Measurements from ENCODE around the gene HMGA1.

Gene HMGA1, protein sequence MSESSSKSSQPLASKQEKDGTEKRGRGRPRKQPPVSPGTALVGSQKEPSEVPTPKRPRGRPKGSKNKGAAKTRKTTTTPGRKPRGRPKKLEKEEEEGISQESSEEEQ

DNA sequence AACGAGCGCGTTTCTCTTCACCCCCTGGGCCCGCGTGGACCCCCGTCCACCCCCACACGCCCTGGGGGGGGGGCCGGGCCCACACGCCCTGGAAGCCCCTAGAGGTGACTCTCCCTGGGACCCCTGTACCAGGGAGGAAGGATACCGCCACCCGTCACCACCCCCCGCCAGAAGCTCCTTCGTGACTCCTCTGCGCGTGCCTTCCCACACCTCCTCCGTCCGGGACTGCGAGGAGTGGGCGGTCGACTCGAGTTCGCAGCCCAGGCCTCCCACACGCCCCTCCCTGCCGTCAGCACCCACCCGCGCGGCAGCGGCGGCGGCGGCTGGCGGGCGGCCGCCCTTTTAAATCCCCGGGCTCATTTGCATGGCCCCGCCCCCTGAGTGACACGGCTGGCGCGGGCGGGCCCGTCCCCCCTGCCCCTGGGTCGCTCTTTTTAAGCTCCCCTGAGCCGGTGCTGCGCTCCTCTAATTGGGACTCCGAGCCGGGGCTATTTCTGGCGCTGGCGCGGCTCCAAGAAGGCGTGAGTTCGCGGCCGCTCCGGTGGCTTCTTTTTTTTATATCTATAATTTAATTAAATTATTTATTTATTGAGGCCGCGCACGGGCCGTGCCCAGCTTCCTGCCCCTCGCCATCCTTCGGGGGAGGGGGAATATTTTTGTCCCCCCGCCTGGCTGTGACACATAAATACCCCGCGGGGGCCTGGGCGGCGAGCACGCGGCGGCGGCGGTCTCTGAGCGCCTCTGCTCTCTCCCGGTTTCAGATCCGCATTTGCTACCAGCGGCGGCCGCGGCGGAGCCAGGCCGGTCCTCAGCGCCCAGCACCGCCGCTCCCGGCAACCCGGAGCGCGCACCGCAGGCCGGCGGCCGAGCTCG, at the start of gene HMGA1:
TSS of gene HMGA1 (plus strand) at position 431 of the 873 bp plus-strand sequence. CDS start 3,908 bp downstream, outside the sequence.
- peak; percentile 83 for DNase-seq (ENCODE audit: low read depth)

DNA sequence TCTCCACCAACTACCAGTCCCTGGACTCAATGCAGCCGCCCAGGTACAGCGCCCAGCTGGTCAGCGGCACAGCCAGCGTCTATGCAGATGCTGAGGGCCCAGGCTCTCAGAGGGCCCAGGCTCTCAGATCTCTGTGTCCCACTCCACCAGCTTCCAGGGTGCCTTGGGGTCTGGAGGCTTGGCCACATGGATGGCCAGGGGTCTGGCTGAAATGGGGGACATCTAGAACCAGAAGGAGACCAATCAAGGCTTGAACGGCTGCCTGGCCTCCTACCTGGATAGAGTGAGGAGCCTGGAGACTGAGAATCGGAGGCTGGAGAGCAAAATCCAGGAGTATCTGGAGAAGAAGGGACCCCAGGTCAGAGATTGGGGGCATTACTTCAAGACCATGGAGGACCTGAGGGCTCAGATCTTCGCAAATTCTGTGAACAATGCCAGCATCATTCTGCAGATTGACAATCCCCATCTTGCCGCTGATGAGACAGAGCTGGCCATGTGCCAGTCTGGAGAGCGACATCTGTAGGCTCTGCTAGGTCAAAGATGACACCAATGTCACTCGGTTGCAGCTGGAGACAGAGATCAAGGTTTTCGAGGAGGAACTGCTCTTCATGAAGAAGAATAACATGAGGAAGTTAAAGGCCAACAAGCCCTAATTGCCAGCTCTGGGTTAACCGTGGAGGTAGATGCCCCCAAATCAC, 46.7 kb upstream of the HMGA1 start:
- peak; percentile 10 for DNase-seq (ENCODE audit: low read depth)

DNA sequence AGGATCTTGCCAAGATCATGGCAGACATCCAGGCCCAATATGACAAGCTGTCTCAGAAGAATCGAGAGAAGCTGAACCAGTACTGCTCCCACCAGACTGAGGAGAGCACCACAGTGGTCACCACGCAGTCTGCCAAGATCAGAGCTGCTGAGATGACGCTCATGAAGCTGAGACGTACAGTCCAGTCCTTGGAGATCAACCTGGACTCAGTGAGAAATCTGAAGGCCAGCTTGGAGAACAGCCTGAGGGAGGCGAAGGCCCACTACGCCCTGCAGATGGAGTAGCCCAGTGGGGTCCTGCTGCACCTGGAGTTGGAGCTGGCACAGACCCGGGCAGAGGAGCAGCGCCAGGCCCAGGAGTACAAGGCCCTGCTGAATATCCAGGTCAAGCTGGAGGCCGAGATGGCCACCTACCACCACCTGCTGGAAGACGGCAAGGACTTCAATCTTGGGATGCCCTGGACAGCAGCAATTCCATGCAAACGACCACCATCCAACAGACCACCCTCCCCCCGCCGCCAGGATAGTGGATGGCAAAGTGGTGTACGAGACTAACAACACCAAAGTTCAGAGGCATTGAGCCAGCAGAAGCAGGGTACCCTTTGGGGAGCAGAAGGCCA, 46.1 kb upstream of the HMGA1 start:
- no peak for DNase-seq (ENCODE audit: low read depth)

DNA sequence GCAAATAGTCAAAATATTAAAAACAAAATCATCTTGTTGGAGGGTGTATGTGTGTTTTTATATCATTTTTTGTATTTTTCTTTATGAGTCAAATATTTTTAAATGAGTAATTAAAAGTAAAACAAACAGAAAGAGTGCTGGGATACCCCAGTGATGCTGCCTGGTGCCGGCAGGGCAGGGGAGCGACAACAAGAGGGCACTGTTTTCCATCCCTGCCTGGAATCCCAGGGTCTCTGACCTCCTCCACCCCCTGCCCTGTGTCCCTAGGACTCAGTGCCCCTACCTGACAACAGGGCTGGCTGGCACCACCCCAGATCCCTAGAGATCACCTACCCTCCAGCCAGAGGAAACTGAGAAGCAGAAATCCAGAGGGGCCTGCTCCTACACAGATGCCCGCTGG, 41.9 kb upstream of the HMGA1 start:
- DNase-seq (ENCODE audit: low read depth): no peak

DNA sequence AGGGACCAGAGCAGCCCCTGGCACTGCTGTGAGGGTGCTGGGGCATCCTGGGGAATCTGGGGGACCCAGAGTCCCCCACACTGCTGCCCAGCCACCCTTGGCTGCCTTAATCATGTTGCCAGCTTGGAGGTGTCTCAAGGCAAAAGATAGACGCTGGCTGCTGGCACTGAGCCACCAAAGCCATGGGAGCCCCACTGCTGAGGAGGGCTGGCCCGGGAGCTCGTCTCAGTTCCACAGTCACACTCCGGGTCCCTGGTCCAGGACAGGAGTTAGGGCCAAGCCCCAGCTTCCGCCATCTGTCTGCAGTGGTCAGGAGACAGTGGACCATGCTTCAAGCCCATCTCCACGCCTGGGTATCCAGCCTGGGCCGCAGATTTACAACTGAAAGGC, 41.0 kb upstream of the HMGA1 start:
- no peak for DNase-seq (ENCODE audit: low read depth)

DNA sequence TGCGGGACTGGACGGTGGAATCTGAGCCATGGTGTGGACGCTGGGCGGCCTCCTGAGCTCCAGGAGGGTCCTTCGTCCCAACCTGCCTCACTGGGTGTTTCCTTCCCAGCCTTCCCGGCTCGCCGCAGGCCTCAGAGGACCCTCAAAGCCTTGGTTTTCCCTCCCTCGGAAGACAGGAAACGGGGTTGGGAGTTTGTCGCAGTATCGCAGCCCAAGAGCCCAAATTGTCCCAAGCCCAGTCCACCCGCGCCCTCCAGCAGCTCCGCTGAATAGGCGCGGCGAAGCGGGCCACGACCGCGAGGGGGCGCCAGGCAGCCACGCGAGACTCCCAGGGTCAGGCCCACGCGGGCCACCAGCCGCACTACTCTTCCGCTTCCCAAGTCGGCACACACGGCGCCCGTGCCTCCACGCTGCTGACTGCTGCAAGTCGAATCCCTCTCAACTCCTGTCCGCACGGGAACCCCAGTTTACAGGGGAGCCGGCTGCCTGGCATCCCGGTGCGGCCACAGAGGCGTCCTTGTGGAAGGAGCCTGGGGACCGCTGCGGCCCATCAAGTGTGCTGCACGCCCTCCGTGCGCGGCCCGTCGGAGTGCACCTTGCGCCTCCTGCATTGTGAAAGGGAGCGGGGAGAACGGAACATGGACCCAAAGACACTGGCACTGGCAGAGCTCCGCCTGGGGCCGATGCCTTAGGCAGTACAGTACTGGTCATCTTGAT, 40.4 kb upstream of the HMGA1 start:
- DNase-seq (ENCODE audit: low read depth): peak; percentile 81

DNA sequence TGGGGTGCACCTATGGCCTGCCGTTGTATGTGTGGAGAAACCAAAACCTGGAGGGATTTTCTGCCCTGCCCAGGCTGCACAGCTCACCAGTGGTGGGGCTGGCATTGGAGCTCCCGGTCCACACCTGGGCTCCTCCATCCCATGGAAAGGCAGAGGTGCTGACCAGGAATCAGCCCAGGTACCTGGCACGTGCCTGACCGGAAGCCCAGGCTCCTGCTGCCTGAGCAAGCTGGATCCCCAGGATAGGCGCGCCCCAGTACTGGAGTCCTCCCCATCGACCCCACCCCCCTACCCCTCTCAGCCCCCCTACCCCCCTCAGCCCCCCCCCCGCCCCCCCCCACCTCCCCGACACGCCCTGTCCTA, 39.9 kb upstream of the HMGA1 start:
- no peak for DNase-seq (ENCODE audit: low read depth)

DNA sequence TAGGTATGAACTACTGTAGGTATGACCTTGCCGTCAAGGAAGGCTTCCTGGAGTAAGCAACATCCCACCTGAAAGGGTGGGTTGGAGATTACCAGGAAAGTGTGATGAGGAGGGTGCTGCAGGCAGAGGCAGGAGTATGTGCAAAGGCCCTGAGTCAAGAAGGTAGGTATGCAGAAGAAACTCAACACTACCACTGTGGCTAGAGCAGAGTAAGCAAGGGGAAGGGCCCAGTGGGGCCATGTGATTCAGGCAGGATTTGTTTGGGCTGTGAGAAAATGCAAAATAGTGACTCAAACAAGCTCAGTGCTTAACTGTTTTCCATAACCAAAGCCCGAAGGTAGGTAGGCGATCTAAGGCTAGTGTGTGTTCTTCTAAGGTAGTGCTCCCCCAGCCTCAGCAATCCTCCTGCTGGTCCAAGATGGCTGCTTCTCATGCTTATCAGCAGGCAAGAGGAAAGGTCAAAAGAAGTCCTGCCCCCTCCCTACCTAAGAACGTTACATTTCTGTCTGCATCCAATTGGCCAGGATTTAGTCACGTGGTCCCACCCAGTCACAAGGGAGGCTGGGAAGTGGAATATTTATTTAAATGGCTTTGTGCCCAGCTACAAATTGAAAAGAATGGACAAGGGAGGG, 36.2 kb upstream of the HMGA1 start:
- no peak for DNase-seq (ENCODE audit: low read depth)

DNA sequence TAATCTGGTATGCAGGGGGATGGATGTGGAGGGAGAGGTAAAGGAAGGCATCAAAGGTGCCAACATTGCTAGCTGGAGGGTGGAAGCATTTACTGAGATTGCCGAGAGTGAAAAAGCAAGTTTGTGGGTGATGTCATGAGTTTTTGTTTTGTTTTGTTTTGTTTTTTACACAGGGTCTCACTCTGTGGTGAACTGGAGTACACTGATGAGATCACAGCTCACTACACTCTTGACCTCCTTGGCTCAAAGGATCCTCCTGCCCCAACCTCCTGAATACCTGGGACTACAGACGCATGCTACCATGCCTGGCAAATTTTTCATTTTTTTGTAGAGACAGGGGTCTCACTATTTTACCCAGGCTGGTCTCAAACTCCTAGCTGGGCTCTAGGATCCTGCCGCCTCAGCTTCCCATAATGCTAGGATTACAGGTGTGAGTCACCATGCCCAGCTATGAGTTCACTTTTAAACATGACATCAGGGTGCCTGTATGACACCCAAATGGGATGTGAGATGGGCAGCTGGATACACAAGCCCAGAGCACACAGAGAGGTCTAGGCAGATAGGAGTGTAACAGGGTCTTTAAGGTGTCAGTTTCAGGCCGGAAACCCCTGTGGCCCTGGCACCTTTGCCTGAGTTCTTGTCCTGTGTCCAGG, 35.1 kb upstream of the HMGA1 start:
- no peak for DNase-seq (ENCODE audit: low read depth)

DNA sequence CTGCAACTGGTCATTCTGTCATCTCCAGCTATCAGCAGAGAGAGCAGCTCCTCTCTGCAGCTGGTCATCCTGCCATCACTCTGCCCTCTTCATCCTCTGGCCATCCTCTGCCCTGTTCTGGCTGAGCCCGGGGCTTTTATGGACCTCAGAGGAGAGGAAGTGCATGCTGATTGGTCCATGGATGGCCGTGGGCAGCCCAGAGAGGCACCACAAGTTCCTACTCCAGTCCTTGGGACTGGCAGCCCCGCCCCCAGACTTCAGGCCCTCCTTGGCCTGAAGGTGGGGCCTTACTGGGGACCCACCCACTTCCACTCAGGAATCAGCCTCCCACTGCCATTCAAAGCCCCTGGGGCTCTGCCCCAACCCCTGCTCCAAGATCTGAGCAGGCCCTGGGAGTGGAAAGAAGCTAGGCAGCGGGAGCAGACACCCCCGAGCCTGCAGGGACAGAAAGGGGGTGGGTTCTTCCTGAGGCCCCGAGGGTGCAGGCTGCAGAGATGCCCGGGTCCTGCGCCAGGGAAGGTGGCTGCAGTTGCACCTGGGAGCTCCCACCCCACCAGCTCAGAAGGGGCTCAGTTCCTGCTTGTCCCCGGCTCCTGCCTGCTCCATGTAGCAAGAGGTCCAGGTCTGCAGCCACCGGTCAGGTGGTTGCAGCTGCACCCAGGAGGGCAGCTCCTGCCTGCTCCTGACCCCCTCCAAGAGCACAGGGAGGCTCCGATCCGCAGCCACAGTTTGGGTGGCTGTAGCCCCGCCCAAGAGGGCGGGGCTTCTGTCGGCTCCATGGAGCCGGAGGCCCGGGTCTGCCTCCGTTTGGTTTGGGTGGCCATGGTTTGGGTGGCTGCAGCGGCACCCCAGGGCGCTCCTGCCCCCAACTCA, 34.1 kb upstream of the HMGA1 start:
- no peak for DNase-seq (ENCODE audit: low read depth)

DNA sequence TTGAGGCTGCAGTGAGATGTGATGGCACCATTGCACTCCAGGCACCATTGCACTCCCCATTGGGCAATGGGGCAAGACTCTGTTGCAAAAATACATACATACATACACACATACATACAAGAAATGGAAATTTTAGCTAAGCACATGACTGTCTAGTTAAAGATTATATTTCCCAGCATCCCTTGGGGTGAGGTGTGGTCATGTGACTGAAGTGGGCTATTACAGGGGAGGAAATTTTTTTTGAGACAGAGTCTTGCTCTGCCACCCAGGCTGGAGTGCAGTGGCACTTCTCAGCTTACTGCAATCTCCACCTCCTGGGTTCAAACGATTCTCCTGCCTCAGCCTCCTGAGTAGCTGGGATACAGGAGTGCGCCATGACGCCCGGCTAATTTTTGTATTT, 32.0 kb upstream of the HMGA1 start:
- DNase-seq (ENCODE audit: low read depth): no peak

DNA sequence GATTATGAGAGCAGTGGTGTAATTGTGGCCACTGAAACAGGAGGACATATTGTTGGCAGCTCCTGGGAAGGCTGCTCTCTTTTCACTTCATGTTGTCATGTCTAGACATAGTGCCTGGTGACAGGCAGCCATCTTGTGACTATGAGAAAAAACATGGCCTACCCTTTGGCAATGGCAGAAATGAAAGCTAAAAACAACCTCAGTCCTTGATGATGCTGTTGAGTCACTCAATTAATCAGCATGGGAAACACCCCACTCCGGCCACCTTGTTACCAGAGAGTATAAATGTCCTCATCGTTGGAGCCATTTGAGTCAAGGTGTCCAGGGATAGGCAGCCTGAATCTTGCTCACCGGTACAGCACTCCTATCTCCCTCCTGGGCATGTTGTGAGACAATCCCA, 31.2 kb upstream of the HMGA1 start:
- DNase-seq (ENCODE audit: low read depth): no peak

DNA sequence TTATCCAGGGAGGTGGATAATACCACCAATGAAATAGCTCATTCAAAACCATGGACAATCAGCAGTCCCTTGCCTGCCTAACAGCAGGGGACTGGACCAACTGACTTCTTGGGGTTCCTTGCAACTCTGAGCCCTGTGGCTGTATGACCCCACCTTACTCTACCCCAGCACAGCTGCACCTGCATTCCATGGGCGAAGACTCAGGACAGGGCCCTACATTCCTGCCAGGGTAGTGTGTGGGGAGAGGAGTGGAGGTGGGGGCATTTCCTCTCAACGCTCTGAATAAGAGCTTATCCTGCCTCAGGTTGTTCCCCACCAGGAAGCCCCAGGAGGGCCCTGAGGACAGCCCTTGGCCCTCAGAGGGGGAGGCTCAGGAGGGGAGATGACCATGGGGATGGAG, 30.8 kb upstream of the HMGA1 start:
- DNase-seq (ENCODE audit: low read depth): no peak

DNA sequence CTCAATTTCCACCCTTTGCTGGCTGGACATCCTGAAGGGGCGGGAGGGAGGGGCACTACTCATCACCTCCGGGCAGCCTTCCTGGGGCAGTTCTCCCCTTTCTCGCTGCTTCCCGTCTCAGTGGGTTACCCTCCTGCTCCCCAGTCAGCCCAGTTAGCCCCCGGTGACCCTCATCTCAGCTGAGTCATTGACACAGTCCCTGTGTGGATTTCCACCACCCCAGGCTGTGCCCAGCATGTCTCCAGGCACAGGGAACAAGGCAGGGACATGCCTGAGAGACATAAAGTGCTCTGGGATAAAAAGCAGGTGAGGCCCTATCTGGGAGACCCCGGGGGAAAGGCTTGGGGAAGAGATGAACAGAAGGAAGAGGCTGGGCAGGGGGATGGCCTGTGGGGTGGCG, 29.9 kb upstream of the HMGA1 start:
- DNase-seq (ENCODE audit: low read depth): no peak

DNA sequence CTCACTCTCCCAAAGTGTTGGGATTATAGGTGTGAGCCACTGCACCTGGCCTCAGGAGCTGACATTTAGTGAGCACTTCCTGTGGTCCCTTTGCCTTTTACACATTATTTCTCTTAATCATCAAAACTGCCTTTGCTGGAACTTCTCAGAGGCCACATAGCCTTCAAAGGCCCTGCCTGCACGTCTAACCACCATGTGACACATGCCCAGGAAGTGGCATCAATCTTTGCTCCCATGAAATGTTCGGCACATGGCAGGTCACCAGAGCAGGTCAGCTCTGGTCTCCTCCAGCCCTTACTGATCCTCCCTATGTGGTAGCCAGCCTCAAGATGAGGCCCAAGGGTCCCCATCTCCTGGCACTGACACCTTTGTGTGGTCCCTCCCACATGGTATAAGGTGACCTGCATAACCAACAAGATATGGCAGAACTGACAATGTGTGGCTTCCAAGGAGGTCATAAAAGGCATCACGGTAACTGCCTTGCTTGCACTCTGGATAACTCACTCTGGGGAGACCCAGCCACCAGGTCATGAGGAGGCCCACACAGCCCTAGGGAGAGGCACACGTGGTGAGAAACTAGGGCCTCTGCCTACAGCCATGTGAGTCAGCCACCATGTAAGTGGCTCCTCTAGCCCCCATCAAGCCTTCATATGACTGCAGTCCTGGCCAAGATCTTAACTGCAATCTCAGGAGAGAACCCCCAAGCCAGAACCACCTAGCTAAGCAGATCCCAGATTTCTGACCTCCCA, 28.8 kb upstream of the HMGA1 start:
- DNase-seq (ENCODE audit: low read depth): no peak

DNA sequence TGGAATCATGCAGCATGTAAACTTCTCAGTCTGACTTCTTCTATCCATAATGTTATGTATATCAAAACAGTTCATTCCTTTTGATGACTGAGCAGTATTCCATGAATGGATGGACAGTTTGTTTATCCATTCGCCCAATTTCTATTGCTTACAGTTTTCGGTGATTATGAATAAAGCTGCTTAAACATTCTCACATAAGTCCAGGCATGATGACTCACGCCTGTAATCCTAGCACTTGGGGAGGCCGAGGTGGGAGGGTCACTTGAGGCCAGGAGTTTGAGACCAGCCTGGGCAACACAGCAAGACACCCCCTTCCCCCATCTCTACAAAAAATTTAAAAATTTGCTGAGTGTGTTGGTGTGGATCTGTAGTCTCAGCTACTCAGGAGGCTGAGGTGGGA, 22.9 kb upstream of the HMGA1 start:
- no peak for DNase-seq (ENCODE audit: low read depth)

DNA sequence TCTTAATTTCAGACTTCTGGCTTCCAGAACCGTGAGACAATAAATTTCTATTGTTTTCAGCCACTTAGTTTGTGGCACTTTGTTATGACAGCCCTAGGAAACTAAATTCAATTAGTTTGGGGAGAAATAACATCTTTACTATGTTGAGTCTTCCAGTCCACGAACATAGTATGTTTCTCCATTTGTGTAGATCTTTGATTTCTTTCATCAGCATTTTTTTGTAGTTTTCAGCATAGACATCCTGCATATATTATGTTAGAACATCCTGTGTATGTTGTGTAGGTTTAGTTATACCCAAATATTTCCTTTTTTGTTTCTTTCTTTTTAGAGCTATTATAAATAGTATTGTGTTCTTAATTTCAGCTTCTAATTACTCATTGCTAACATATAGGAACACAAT, 18.0 kb upstream of the HMGA1 start:
- DNase-seq (ENCODE audit: low read depth): no peak

DNA sequence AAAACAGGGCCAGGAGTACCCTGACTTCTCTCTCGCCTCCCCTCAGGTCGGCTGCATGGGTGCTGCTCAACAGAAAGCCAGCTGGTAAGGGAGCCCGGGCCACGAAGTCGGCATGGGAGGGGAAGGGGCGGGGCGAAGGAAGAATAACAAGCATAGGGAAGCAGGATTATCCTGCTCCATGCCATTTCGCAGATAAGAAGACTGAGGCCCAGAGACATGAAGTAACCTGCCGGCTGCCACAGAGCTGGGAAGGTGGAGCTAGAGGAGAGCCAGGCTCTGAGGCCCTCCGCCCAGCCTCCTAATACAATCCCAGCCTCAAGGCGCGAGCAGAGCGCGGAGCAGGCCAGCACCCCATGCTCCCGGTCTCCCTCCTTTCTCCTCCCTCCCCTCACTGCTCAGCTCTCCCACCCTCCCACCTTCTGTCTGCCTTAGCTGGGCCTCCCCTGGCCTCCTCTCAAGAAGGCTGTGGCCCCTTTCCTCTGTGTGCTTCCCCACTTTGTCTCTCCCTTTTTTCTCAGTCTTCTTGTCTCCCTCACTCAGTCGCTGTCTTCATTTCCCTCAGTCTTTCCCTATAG, 13.2 kb upstream of the HMGA1 start:
- no peak for DNase-seq (ENCODE audit: low read depth)

Data from activated T-helper 1 cell treated with Interleukin-2 at 50 U/mL for 16 hours (primary cell).